DMS53 treated with DMSO at 0.1 percent for 48 hours (cell line): ENCODE results near the gene GRAMD4.

Experiments
- DNase-seq: peaks from one replicate; lab custom pipeline; 2025; ENCODE audit not compliant: unreplicated experiment; lab: John Stamatoyannopoulos, UW

The GRAMD4 gene

GRCh38 chr22:46654426-46654825 is 34.2 kb downstream of the GRAMD4 start:
- DNase-seq: no peak

GRCh38 chr22:46654927-46655595 is 34.9 kb downstream of the GRAMD4 start:
- no peak for DNase-seq

GRCh38 chr22:46655861-46656608 is 35.8 kb downstream of the GRAMD4 start:
- DNase-seq: no peak

DNA sequence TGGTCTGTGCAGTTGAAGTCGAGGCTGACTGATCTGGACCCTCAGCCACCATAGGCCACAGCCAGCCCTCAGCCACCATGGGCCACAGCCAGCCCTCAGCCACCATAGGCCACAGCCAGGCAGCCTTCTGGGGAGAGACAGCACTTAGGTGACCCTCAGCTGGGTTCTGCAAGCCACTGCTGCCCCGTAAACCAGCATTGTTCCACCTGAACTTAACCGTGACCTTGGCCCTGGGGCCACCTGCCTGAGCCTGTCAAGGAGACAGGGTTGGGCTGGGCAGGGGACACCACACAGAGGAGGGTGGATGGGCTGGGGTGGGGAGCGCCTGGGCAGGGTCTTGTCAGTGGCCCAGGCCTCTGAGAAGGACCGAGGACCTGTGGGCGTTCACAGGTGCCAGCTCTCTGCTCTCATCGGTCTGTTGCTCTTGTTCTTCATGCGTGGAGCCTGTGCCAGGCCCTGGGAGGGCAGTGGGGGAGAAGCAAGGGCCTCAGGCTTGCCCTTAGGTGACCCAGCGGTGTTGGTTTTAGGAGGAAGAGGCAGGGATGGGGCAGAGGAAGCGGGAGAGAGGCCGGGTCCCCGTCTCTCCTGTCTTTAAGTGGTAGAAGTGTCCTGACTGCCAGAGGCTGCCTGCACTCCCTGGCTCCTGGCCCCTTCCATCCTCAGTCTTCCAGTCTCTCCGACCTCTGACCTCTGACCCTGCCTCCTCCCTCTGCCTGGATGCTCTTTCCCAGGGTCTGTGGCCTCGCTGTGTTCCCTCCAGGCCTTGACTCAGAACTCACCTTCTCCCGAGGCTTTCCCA is 36.9 kb downstream of the GRAMD4 start:
- DNase-seq: no peak

GRCh38 chr22:46657655-46657953 is 37.4 kb downstream of the GRAMD4 start:
- no peak for DNase-seq

DNA sequence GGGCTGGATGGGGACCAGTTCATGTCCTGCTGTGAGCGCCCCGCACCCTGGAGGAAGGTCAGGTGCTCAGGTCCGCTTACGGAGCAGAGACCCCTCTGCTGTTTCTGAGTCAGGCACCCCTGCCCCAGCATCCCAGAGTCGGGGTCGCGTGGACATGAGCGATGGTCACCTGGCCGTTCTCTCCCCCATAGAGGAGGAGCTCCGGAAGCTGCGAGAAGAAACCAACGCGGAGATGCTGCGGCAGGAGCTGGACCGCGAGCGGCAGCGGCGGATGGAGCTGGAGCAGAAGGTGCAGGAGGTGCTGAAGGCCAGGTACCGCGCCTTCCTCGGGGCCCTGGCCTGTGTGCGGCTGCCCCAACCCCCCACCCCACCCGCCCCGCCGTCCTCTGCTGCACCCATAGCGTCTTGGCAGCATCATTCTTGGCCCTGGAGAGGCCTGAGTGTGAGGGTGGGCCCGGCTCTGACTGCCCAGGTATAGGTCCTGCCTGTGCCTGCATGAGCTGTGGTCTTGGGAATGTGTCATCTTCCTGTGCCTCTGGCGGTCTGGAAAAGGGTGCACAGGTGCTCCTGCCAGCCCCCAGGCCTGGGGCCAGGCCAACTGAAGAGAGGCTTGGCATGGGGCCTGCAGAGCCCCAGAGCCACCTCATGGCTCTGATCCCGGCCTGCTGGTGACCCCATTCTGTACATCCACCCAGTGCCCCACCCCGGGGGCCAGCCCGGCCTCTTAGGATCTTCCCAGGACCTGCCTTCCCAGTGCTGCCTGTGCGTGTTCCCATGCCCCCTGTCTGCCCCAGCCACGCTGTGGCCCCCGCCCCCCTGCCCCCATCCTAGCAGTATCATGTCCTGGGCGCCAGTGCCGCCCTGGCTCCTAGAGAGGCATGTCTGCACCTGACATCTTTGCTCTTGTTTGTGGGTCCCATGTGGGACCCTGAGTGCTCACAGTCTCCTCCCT is 38.1 kb downstream of the GRAMD4 start:
- DNase-seq: no peak

GRCh38 chr22:46659059-46659790 is 39.0 kb downstream of the GRAMD4 start:
- no peak for DNase-seq

- DNase-seq: no peak
These were observed 39.6 kb downstream of the GRAMD4 start for GRCh38 chr22:46659791-46660186.

GRCh38 chr22:46660604-46661201 is 40.5 kb downstream of the GRAMD4 start:
- peak; percentile 77 for DNase-seq

DNA sequence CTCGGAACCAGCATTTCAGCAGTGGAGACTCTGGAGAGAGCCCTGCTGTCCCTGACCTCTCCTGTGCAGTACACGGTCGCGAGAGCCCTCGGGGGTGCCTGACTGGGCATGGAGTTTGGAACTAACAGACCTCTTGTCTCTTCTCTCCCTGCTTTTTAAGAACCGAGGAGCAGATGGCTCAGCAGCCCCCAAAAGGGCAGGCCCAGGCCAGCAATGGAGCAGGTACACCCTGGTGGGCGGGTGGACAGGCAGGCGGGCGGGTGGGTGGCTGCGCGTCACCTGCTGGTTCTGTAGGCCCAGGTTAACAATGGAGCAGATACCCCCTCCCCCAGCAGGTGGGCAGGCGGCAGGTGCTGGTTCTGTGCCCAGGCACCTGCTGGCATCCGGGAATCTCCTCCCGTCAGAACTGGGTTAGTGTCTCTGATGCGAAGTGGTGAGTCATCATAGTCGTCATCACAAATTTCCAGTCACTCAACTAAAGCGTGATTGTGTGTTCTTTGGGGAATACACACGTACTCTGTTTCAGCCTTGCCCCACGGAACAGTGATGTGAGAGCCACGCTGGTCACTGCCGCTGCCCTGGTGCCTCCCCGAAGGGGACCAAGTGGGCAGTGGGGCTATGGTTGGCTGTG is 41.1 kb downstream of the GRAMD4 start:
- DNase-seq: peak; percentile 83

DNA sequence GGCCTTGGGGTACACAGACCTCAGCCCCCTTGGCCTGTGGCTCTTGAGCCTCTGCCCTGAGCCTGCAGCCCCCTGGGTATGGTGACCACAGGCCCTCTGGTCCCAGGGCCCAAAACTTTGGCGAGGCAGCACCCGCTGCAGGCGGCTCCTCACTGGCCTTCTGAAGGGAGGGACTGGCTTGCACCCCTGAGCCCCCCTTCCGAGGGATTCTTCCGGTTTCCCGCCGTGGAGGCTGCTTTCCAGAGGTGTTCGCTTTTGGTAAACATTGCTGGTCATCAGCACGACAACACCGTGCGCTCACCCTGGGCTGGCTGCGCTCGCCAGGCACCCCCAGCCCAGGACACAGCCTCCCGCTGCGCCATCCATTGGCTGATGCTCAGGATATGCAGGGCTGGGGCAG is 42.0 kb downstream of the GRAMD4 start:
- no peak for DNase-seq

DNA sequence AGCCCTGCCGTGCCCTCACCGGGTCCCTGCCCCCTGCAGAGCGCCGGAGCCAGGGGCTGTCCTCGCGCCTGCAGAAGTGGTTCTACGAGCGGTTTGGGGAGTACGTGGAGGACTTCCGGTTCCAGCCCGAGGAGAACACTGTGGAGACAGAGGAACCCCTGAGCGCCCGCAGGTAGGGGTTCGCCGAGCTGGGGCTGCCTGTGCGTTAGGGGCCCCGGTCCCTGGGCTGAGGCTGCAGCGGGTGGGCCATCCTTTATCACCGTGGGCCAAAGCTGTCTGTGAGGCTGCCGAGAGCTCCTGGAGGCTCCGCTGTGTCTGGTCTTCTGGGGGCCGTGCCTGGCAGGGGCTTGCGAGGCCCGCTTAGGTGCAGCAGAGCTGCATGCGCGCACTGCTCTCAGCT is 42.8 kb downstream of the GRAMD4 start:
- no peak for DNase-seq

DNA sequence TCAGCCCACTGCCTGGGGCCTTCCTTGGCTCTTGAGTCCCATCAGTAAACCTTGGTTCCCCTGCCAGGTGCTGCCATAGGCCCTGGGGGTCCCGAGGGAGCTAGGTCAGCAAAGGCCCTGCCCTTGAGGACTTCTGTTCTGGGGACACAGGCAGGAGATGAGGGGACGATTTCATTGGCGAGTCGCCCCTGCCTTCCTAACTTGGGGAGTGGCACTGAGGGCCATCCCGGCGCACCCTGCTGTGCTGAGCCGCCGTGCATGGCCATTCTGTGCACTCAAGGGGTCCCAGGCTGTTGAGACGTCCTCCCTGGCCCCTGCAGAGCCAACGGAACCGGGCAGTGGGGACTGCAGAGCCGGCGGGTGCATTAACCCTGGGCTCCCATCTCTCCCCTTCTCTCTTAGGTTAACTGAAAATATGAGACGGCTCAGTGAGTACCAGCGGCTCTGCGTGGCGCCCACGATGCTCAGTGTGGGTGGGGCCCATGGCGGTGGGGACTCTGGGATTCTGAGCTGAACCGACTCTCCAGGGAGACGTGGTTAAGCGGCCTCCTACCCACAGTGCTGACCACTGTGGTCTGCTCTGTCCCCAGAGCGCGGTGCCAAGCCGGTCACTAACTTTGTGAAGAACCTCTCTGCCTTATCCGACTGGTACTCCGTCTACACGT is 43.4 kb downstream of the GRAMD4 start:
- DNase-seq: no peak

DNA sequence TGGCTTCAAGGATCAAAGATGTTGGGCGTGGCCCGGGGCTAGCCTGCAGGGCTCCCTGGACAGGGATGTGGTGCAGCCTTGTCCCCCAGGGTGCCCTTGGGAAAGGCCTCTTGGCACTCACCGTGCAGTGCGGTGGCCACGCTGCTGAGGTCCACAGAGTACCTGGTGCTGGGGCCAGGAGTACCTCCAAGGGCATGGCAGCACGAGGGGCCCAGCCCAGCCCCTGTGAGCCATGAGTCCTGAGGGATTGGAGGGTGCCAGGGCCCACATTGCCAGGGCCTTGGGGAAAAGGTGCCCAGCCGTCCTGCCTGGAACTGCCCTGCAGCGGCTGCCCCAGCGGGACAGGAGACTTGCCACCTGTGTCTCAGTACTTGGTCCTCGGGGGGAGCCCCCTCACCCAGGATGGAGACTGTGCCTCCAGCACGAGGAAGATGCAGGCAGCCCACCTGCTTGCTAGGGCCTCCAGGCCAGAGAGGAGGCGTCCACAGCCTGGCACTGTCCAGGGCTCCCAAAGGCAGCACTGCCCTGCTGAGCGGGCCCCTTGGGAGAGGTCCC is 44.2 kb downstream of the GRAMD4 start:
- DNase-seq: no peak

DNA sequence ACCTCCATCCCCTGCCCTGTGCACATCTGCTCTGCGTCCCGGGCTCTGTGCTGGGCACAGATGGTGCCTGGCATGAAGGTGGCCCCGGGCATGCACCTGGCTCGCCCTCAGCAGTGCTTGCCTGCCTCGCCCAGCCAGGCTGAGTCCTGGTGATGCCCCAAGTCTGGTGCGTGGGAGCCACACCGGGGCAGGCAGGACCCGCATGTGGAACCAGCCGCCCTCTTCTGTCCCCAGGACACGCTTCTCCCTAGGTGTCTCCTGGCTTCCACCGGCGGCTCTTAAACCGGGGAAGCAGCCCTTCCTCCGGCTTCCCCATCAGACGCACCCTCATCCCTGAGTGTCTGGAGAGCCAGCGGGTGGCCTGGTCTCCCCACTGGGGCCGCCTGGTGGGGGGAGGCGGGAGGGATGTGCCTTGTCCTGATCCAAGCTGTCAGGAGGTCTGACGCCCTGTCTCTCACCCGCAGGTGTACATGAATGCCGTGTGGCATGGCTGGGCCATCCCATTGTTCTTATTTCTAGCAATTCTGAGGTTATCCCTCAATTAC is 45.0 kb downstream of the GRAMD4 start:
- no peak for DNase-seq

DNA sequence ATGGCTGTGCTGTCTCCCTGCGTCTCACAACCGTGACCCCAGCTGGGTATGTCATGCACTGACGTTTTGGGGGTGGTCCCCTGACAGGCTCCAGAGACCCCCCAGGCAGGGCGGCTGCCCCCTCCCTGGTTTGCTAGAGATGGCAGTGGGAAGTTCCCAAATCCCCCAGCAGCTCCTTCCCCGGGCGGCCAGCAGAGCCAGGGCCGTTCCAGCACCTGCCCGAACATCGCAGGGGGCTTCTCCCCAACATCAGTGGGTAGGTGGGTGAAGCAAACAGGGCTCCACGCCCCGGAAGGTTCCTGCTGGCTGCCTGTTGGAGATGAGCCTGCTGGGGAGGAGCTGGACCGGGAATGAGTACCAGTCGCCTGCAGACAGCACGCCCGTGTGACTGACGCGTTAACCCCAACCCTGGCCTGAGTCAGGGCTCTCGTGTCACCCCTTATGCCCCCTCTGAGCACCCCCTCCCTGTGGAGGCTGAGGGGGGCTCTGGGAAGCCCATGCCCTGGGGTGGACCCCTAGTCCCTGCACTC is 45.6 kb downstream of the GRAMD4 start:
- DNase-seq: no peak

DNA sequence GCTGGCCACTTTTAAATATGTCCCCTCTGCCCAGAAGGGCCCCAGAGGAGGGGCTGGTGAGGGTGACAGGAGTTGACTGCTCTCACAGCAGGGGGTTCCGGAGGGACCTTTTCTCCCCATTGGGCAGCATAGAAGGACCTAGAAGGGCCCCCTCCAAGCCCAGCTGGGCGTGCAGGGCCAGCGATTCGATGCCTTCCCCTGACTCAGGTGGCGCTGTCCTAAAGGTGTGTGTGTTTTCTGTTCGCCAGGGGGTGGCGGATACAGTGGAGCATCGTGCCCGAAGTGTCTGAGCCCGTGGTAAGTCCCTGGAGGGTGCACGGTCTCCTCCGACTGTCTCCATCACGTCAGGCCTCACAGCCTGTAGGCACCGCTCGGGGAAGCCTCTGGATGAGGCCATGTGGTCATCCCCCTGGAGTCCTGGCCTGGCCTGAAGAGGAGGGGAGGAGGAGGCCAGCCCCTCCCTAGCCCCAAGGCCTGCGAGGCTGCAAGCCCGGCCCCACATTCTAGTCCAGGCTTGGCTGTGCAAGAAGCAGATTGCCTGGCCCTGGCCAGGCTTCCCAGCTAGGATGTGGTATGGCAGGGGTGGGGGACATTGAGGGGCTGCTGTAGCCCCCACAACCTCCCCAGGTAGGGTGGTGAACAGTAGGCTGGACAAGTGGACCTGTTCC is 46.5 kb downstream of the GRAMD4 start:
- DNase-seq: no peak

DNA sequence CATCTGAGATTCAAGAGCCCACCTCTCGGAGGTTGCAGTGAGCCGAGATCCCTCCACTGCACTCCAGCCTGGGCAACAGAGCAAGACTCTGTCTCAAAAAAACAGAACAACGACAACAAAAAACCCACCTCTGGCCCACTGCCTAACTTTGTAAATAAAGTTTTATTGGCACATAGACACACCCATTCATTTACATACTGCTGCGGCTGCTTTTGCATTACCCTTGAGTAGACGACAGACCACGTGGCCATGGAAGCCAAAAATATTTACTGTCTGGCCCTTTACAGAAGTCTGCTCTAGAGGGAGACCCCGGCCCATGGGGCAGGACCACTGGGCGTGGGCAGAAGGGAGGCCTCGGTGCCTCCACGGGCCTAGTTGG is 47.0 kb downstream of the GRAMD4 start:
- DNase-seq: no peak
